Activated CD4-positive, alpha-beta T cell treated with anti-CD3 and anti-CD28 coated beads, Interleukin-2, amount 50 U/mL, for 48 hours (primary cell): Measurements from ENCODE around the gene MME.

ENCODE experiments used
- DNase-seq, 2 experiments: peaks; one replicate each; pipeline ENCODE4 v3.0.0-alpha.2; 2020

MME gene

GRCh38 chr3:155153242-155154186, 73.4 kb downstream of the MME start:
- DNase-seq = no peak

- DNase-seq = no peak
These were observed 74.1 kb downstream of the MME start for GRCh38 chr3:155154255-155154654.

- no peak for DNase-seq
These were observed 78.4 kb downstream of the MME start for GRCh38 chr3:155158346-155159037.

GRCh38 chr3:155159301-155159700, 79.2 kb downstream of the MME start:
- DNase-seq = no peak

GRCh38 chr3:155161640-155162292, 81.6 kb downstream of the MME start:
- DNase-seq = no peak

GRCh38 chr3:155164306-155164705, 84.2 kb downstream of the MME start:
- no peak for DNase-seq

GRCh38 chr3:155166441-155166840, 86.3 kb downstream of the MME start:
- DNase-seq = no peak

GRCh38 chr3:155169197-155169596, 89.1 kb downstream of the MME start:
- no peak for DNase-seq

GRCh38 chr3:155173771-155174170, 93.7 kb downstream of the MME start:
- DNase-seq = no peak

GRCh38 chr3:155178810-155179436, 98.8 kb downstream of the MME start:
- DNase-seq = no peak

- DNase-seq = no peak
These were observed 99.3 kb downstream of the MME start for GRCh38 chr3:155179437-155179827.

GRCh38 chr3:155179966-155180757, 100.0 kb downstream of the MME start:
- DNase-seq = no peak

- no peak for DNase-seq
These were observed 102.3 kb downstream of the MME start for GRCh38 chr3:155182467-155182866.

- DNase-seq = no peak
These were observed 103.9 kb downstream of the MME start for GRCh38 chr3:155184011-155184410.

GRCh38 chr3:155185631-155186071, 105.5 kb downstream of the MME start:
- DNase-seq = no peak

GRCh38 chr3:155188031-155188430, 107.9 kb downstream of the MME start:
- DNase-seq = no peak

GRCh38 chr3:155189478-155189877, 109.4 kb downstream of the MME start:
- DNase-seq = no peak

- DNase-seq = no peak
These were observed 110.6 kb downstream of the MME start for GRCh38 chr3:155190691-155191090.

GRCh38 chr3:155192957-155193746, 113.0 kb downstream of the MME start:
- DNase-seq = no peak

GRCh38 chr3:155193868-155194267, 113.7 kb downstream of the MME start:
- DNase-seq = no peak
